Transverse colon (tissue), 4 donors: Measurements from ENCODE around the gene DMXL2.

Experiments
- POLR2A ChIP-seq: fragments of 450-650 bp; IDR thresholded peaks from one replicate; pipeline ENCODE4 v1.6.1; 2016; ENCODE audit warnings: antibody characterized with exemption, mild to moderate bottlenecking, moderate library complexity
- POLR2AphosphoS5 ChIP-seq, 3 donors: sonication (generic); formaldehyde crosslinking; IDR thresholded peaks; one replicate each; pipeline ENCODE4 v1.6.1; 2016; ENCODE audit warnings: antibody characterized with exemption in 3 of 3
- TF ChIP-seq, protein P1 (sequence below), 5 experiments: fragments of 200-600 bp in 3 of 5; fragments of 450-650 bp in 2 of 5; sonication (generic) in 3 of 5; IDR thresholded peaks; 1 replicate in 2 of 5; 2 replicates in 3 of 5; pipeline ENCODE4 v1.5.1; 2016 to 2017; ENCODE audit warnings: antibody characterized with exemption in 5 of 5, inconsistent platforms in 3 of 5, mild to moderate bottlenecking in 2 of 5, moderate library complexity in 1 of 5

DNA sequence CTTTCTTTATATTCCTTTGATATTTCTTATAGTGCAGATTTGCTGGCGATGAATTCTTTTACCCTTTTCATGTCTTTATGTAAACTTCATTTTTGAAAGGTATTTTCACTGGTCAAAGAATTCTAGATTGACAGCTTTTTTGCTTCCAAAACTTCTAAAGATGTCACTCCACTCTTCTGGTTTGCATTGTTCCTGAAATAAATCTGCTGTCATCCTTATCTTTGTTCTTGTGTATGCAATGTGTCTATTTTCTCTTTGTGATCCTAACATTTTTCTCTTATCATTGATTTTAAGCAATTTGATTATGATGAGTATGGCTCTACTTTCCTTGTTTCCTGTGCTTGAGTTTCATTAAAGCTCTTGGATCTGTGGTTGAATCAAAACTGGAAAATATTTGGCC, 177.8 kb downstream of the DMXL2 start:
- no peak for TF ChIP-seq POLR2AphosphoS5 (IDR thresholded peaks at IDR 0.05)
- no peak for TF ChIP-seq POLR2A
- TF ChIP-seq, protein P1, sequence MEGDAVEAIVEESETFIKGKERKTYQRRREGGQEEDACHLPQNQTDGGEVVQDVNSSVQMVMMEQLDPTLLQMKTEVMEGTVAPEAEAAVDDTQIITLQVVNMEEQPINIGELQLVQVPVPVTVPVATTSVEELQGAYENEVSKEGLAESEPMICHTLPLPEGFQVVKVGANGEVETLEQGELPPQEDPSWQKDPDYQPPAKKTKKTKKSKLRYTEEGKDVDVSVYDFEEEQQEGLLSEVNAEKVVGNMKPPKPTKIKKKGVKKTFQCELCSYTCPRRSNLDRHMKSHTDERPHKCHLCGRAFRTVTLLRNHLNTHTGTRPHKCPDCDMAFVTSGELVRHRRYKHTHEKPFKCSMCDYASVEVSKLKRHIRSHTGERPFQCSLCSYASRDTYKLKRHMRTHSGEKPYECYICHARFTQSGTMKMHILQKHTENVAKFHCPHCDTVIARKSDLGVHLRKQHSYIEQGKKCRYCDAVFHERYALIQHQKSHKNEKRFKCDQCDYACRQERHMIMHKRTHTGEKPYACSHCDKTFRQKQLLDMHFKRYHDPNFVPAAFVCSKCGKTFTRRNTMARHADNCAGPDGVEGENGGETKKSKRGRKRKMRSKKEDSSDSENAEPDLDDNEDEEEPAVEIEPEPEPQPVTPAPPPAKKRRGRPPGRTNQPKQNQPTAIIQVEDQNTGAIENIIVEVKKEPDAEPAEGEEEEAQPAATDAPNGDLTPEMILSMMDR (IDR thresholded peaks at IDR 0.05): no peak
